Kidney epithelial cell (primary cell): Measurements from ENCODE around the gene DNAJC2. TPM values are rescaled to one million over a fixed set of nuclear protein-coding genes. Genes with fewer than 3 reads are reported as not detected.

Source experiments
- total RNA-seq: library from RNA; depleted of rRNA; stranded (reverse); fragments of >200 nt; gene quantifications from 2 replicates; pipeline ENCODE4 v1.2.3, GENCODE V29; 2015

Gene DNAJC2
- total RNA-seq, 1 donor from 2014 or later = 32.4 TPM

Other genes with a start within 250 kb of the DNAJC2 start
- 7.3 and 9.6 TPM in 2 replicates for gene NAPEPLD, start 195.7 kb downstream of the DNAJC2 start, total RNA-seq
- 49.5 and 59.0 TPM in 2 replicates for gene PMPCB, start 47.3 kb downstream of the DNAJC2 start, total RNA-seq
- gene PSMC2, start 2.9 kb upstream of the DNAJC2 start, total RNA-seq = 110 and 115 TPM in 2 replicates
- 0.07 TPM in 1 of 2 replicates, not detected in the other for gene SLC26A5, start 101.4 kb upstream of the DNAJC2 start, total RNA-seq